OCI-LY1 (cell line): ENCODE measurements around the gene CDK18.

Source experiments
- H2AFZ ChIP-seq: fragments of 200-600 bp; sonication (generic), shearing (Covaris generic); 2 replicates; pipeline ENCODE4 v1.6.0; 2014; ENCODE audit warnings: antibody characterized with exemption, mild to moderate bottlenecking, low read length
- H3F3A ChIP-seq: fragments of 200-600 bp; sonication (generic), shearing (Covaris generic); 2 replicates; pipeline ENCODE4 v1.6.0; 2014; ENCODE audit warnings: mild to moderate bottlenecking, antibody characterized with exemption, low read length, moderate library complexity; ENCODE audit not compliant: insufficient read depth
- H3K27ac ChIP-seq: fragments of 200-600 bp; sonication (generic); 2 replicates; pipeline ENCODE4 v1.5.1; 2014; ENCODE audit warnings: low read length, mixed run types, mild to moderate bottlenecking, low read depth; ENCODE audit not compliant: poor library complexity, severe bottlenecking
- H3K27me3 ChIP-seq: fragments of 200-600 bp; sonication (generic); 2 replicates; pipeline ENCODE4 v1.6.0; 2014; ENCODE audit warnings: antibody characterized with exemption, mild to moderate bottlenecking, low read length, moderate library complexity; ENCODE audit not compliant: insufficient read depth
- H3K36me3 ChIP-seq: fragments of 200-600 bp; sonication (generic); 2 replicates; pipeline ENCODE4 v1.6.1; 2014; ENCODE audit warnings: mild to moderate bottlenecking, antibody characterized with exemption, low read length, moderate library complexity, mixed read lengths; ENCODE audit not compliant: insufficient read depth
- H3K4me1 ChIP-seq: fragments of 200-600 bp; sonication (generic); 2 replicates; pipeline ENCODE4 v1.5.1; 2014; ENCODE audit warnings: mild to moderate bottlenecking, low read length, moderate library complexity; ENCODE audit not compliant: insufficient read depth, severe bottlenecking
- H3K4me2 ChIP-seq: fragments of 200-600 bp; sonication (generic), shearing (Covaris generic); 2 replicates; pipeline ENCODE4 v1.6.1; 2014; ENCODE audit warnings: low read length
- H3K4me3 ChIP-seq: fragments of 200-600 bp; sonication (generic); 2 replicates; pipeline ENCODE4 v1.5.1; 2014; ENCODE audit warnings: low read length, low read depth, mild to moderate bottlenecking, mixed read lengths; ENCODE audit not compliant: poor library complexity, severe bottlenecking
- H3K79me2 ChIP-seq: fragments of 200-600 bp; shearing (Covaris generic); 2 replicates; pipeline ENCODE4 v1.6.1; 2016; ENCODE audit warnings: mixed run types, low read length, mixed read lengths; ENCODE audit not compliant: insufficient read depth
- H3K9ac ChIP-seq: fragments of 200-600 bp; sonication (generic), shearing (Covaris generic); 2 replicates; pipeline ENCODE4 v1.6.1; 2014; ENCODE audit warnings: mild to moderate bottlenecking, low read length, mixed read lengths
- H3K9me2 ChIP-seq: fragments of 200-600 bp; sonication (generic), shearing (Covaris generic); 2 replicates; pipeline ENCODE4 v1.6.1; 2014; ENCODE audit warnings: low read depth, mild to moderate bottlenecking, low read length, mixed read lengths
- H3K9me3 ChIP-seq: fragments of 200-600 bp; shearing (Covaris generic); 2 replicates; pipeline ENCODE4 v1.6.1; 2014; ENCODE audit warnings: low read length, mixed read lengths
- H4K20me1 ChIP-seq: fragments of 200-600 bp; sonication (generic), shearing (Covaris generic); 2 replicates; pipeline ENCODE4 v1.6.0; 2016; ENCODE audit warnings: mild to moderate bottlenecking, low read length; ENCODE audit not compliant: insufficient read depth
- EZH2 ChIP-seq: fragments of 200-600 bp; sonication (generic), shearing (Covaris generic); IDR thresholded peaks from 2 replicates; pipeline ENCODE4 v1.8.0; 2017; ENCODE audit warnings: borderline replicate concordance, mixed run types, mild to moderate bottlenecking, antibody characterized with exemption, low read length, moderate library complexity, mixed read lengths
- TF ChIP-seq, protein P1 (sequence below): fragments of 200-600 bp; sonication (generic), shearing (Covaris generic); IDR thresholded peaks from 2 replicates; pipeline ENCODE4 v1.5.1; 2017; ENCODE audit warnings: mild to moderate bottlenecking, antibody characterized with exemption, low read length, moderate library complexity, mixed read lengths

The CDK18 gene

DNA sequence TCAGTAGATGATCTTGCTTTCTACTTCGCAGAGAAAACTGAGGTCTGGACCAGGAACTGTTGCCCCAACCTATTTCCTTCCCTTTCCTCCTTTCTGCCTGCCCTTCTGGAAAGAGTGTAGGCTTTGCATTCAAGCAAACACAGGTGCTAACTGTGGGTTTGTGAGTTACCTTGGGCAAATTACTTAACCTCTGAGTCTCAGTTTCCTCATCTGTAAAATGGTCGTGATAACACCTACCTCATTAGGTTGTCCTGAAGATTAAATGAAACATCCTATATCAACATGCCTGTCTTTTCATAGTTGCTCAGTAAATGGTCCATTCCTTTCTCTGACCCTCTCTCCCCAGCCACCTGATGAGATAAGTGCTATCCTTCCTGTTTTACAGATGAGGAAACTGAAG lies 39.1 kb upstream of the CDK18 start:
- Histone ChIP-seq H3K36me3 (no peaks in the 10 kb centered on the region), H2AFZ (no peak overlapping the region), H3K4me1 (no peaks in the 10 kb centered on the region), H3K4me3 (no peak overlapping the region), H3K4me2 (no peak overlapping the region), H3K9me3 (no peaks in the 10 kb centered on the region), H3K27me3 (0 out of 2 replicates have a peak, but pooled peaks cover 5% of the 10 kb centered on the region), H3K27ac (no peak overlapping the region), H4K20me1 (no peaks in the 10 kb centered on the region), H3K79me2 (no peaks in the 10 kb centered on the region), H3F3A (no peaks in the 10 kb centered on the region), H3K9ac (no peak overlapping the region), H3K9me2 (no peaks in the 10 kb centered on the region)
- TF ChIP-seq, protein P1, sequence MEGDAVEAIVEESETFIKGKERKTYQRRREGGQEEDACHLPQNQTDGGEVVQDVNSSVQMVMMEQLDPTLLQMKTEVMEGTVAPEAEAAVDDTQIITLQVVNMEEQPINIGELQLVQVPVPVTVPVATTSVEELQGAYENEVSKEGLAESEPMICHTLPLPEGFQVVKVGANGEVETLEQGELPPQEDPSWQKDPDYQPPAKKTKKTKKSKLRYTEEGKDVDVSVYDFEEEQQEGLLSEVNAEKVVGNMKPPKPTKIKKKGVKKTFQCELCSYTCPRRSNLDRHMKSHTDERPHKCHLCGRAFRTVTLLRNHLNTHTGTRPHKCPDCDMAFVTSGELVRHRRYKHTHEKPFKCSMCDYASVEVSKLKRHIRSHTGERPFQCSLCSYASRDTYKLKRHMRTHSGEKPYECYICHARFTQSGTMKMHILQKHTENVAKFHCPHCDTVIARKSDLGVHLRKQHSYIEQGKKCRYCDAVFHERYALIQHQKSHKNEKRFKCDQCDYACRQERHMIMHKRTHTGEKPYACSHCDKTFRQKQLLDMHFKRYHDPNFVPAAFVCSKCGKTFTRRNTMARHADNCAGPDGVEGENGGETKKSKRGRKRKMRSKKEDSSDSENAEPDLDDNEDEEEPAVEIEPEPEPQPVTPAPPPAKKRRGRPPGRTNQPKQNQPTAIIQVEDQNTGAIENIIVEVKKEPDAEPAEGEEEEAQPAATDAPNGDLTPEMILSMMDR = no peak
- no peak for TF ChIP-seq EZH2

DNA sequence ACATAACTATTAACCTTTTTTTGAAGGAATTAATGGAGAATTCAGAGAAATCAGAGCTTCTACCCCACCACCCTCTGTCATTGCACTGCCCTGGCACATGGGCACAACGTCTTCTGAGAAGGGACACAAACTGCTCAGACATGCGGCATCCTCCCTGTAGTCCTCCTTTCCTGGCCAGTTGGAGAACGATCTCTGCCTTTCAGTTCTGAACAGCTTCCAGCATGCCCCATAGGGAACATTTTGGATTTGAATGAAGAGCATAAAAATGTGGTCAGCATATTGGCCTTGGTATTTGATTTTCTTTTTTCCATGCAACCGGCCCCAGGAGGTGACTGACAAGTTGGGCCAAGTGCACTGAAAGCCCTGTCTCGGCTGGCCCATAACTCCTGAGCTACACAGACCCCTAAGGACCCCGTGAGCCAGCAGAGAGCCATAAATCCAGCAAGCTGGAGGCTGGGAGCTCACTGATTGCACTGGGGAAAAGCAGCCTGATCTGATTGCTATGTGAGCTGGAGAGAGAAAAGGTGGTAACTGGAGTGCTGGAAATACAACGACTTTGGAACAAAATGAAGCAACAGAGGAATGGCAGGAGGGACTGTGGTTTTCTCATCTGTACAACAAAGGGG lies 37.8 kb upstream of the CDK18 start:
- Histone ChIP-seq H3K9ac (no peak overlapping the region), H4K20me1 (no peaks in the 10 kb centered on the region), H3K4me2 (no peak overlapping the region), H3K27ac (no peak overlapping the region), H3K79me2 (no peaks in the 10 kb centered on the region), H3K9me3 (no peaks in the 10 kb centered on the region), H3K9me2 (no peaks in the 10 kb centered on the region), H3K27me3 (no peaks in the 10 kb centered on the region), H2AFZ (no peak overlapping the region), H3F3A (no peaks in the 10 kb centered on the region), H3K36me3 (no peaks in the 10 kb centered on the region), H3K4me1 (no peaks in the 10 kb centered on the region), H3K4me3 (no peak overlapping the region)
- TF ChIP-seq EZH2 = no peak
- TF ChIP-seq, protein P1 = no peak

DNA sequence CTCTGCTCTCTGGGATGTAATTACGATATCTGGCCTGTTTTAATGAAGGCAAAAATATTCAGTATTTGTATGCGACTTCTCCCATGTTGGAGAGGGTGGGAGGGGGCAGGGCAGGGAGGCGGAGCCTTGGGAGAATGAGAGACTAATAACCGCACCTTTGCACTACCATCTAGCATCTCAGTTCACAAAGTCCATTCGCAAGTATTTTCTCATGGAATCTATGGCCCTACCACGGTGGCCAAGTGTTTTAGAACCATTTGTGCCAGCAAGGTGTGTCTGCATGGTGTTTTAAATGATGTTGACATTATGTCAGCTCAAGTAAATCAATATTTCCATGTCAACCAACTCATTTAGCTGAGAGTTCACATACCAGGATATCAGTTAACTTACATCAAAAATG lies 34.3 kb upstream of the CDK18 start:
- Histone ChIP-seq H3K36me3 (no peaks in the 10 kb centered on the region; the same call in 1 of the 2 replicates), H3K9me3 (peaks cover 4% of the 10 kb centered on the region; the same call in 1 of the 2 replicates), H2AFZ (no peak overlapping the region), H3K9ac (no peak overlapping the region), H4K20me1 (no peaks in the 10 kb centered on the region), H3K27ac (no peak overlapping the region), H3K4me1 (no peaks in the 10 kb centered on the region), H3K27me3 (peaks cover 4% of the 10 kb centered on the region; the same call in 1 of the 2 replicates), H3K4me2 (no peak overlapping the region), H3F3A (no peaks in the 10 kb centered on the region), H3K4me3 (no peak overlapping the region), H3K79me2 (no peaks in the 10 kb centered on the region), H3K9me2 (no peaks in the 10 kb centered on the region)
- TF ChIP-seq, protein P1 = no peak
- no peak for TF ChIP-seq EZH2
